B cell (primary cell): ENCODE results near the gene TRMT112. TPM values are rescaled to one million over a fixed set of nuclear protein-coding genes. Genes with fewer than 3 reads are reported as not detected.

Experiments used
- ATAC-seq: fragments of 200-7000 bp; cut with Tn5 transposase; one replicate; pipeline ENCODE4 v1.10.0; 2021; ENCODE audit warnings: low read depth, mild to moderate bottlenecking, moderate number of reproducible peaks, moderate library complexity
- CTCF ChIA-PET: fragments of 350-600 bp; sonication (Branson Sonifier 250); formaldehyde crosslinking; loops from one replicate; lab custom pipeline; 2021; ENCODE audit warnings: antibody characterized with exemption, inconsistent platforms; lab: Charles Lee
- POLR2A ChIA-PET: fragments of 350-600 bp; sonication (Branson Sonifier 250); formaldehyde crosslinking; loops from one replicate; lab custom pipeline; 2021; ENCODE audit warnings: antibody characterized with exemption; lab: Charles Lee
- DNase-seq: peaks from one replicate; pipeline ENCODE4 v3.0.0; 2013
- H2AFZ ChIP-seq: 2 replicates; pipeline ENCODE4 v1.6.1; 2012; ENCODE audit warnings: mild to moderate bottlenecking, low read depth, low read length; ENCODE audit not compliant: insufficient read depth, poor library complexity, severe bottlenecking
- H3K27ac ChIP-seq, 2 donors: 1 replicate in 1 of 2; 2 replicates in 1 of 2; pipeline ENCODE4 v1.5.1; 2012 to 2013; ENCODE audit warnings: low read length in 2 of 2, mild to moderate bottlenecking in 2 of 2, moderate library complexity in 1 of 2
- H3K27me3 ChIP-seq, 4 experiments: fragments of 200-600 bp in 1 of 4; sonication (generic) in 1 of 4; replicated peaks in 1 of 4; 1 replicate in 2 of 4; 2 replicates in 2 of 4; pipeline versions ENCODE4 v1.6.1 to v1.7.0; 2013 to 2016; ENCODE audit warnings: low read length in 3 of 4, mild to moderate bottlenecking in 2 of 4, mixed read lengths in 1 of 4, moderate library complexity in 1 of 4; ENCODE audit not compliant: insufficient read depth in 4 of 4, control insufficient read depth in 3 of 4; ENCODE audit errors: control extremely low read depth in 1 of 4
- H3K36me3 ChIP-seq, 2 experiments: replicated peaks in 1 of 2; 1 replicate in 1 of 2; 2 replicates in 1 of 2; pipeline versions ENCODE4 v1.6.1 to v1.7.1; 2013; ENCODE audit warnings: low read length in 1 of 2; ENCODE audit not compliant: insufficient read depth in 2 of 2, control insufficient read depth in 1 of 2; ENCODE audit errors: control extremely low read depth in 1 of 2, extremely low read depth in 1 of 2
- H3K4me1 ChIP-seq, 2 donors: fragments of 200-600 bp in 1 of 2; sonication (generic) in 1 of 2; 1 replicate in 1 of 2; 2 replicates in 1 of 2; pipeline versions ENCODE4 v1.5.1 to v1.6.1; 2013 to 2017; ENCODE audit warnings: low read length in 2 of 2; ENCODE audit not compliant: control insufficient read depth in 2 of 2, insufficient read depth in 2 of 2
- H3K4me2 ChIP-seq: replicated peaks from 2 replicates; pipeline ENCODE3; 2012; ENCODE audit warnings: mild to moderate bottlenecking, low read depth, low read length; ENCODE audit not compliant: poor library complexity, severe bottlenecking
- H3K4me3 ChIP-seq, 5 experiments: fragments of 200-600 bp in 1 of 5; sonication (generic) in 1 of 5; 1 replicate in 3 of 5; 2 replicates in 2 of 5; pipeline versions ENCODE4 v1.5.1 to v1.7.0; 2011 to 2016; ENCODE audit warnings: low read length in 4 of 5, mild to moderate bottlenecking in 4 of 5, low read depth in 2 of 5, control low read depth in 1 of 5, moderate library complexity in 1 of 5; ENCODE audit not compliant: insufficient read depth in 1 of 5; ENCODE audit errors: control extremely low read depth in 1 of 5, extremely low read depth in 1 of 5
- H3K79me2 ChIP-seq: fragments of 200-600 bp; sonication (generic); one replicate; pipeline ENCODE4 v1.6.0; 2016; ENCODE audit warnings: low read length; ENCODE audit not compliant: control insufficient read depth, insufficient read depth
- H3K9ac ChIP-seq: fragments of 200-600 bp; sonication (generic); 2 replicates; pipeline ENCODE4 v1.6.1; 2017; ENCODE audit warnings: mild to moderate bottlenecking, low read length, moderate library complexity
- H3K9me3 ChIP-seq, 3 donors: one replicate each; pipeline versions ENCODE4 v1.6.1 to v1.7.1; 2013; ENCODE audit warnings: low read length in 2 of 3; ENCODE audit not compliant: control insufficient read depth in 2 of 3, insufficient read depth in 1 of 3; ENCODE audit errors: control extremely low read depth in 1 of 3
- H4K20me1 ChIP-seq: 2 replicates; pipeline ENCODE4 v1.6.0; 2012; ENCODE audit warnings: mild to moderate bottlenecking, low read length; ENCODE audit not compliant: insufficient read depth, control insufficient read depth, poor library complexity, severe bottlenecking
- H3K27ac Mint-ChIP-seq: one replicate; pipeline ENCODE4 v1.8.0; 2021; ENCODE audit warnings: mixed read lengths
- H3K27me3 Mint-ChIP-seq: one replicate; pipeline ENCODE4 v1.8.0; 2021; ENCODE audit warnings: mixed read lengths
- H3K4me1 Mint-ChIP-seq: one replicate; pipeline ENCODE4 v1.8.0; 2021; ENCODE audit warnings: mixed read lengths
- H3K4me3 Mint-ChIP-seq: one replicate; pipeline ENCODE4 v1.8.0; 2021; ENCODE audit warnings: mixed read lengths
- H3K9me3 Mint-ChIP-seq: one replicate; pipeline ENCODE4 v1.8.0; 2022; ENCODE audit warnings: mixed read lengths; ENCODE audit not compliant: insufficient read depth
- EZH2 ChIP-seq: IDR thresholded peaks from 2 replicates; pipeline ENCODE4 v1.6.1; 2012; ENCODE audit warnings: borderline replicate concordance, low read depth, mild to moderate bottlenecking, moderate library complexity, low read length; ENCODE audit not compliant: insufficient read depth, poor library complexity, severe bottlenecking
- WGBS: methylation state at CpG from one replicate; pipeline ENCODE4 v1.1.5; 2013; ENCODE audit warnings: missing lambda C conversion rate; ENCODE audit not compliant: insufficient coverage; 5-methylcytosine and 5-hydroxymethylcytosine counted together
- intact Hi-C: fragments of 100-400 bp; cut with micrococcal nuclease; formaldehyde crosslinking; loops from one replicate; pipeline ENCODE4 v1.10.0; 2022
- polyA plus RNA-seq: library from polyadenylated mRNA; depleted of rRNA; stranded (reverse); fragments of >200 nt; gene quantifications from 2 replicates; pipeline ENCODE4 v1.2.3, GENCODE V29; 2012
- total RNA-seq, 2 donors: library from RNA; stranded (reverse); fragments of 120-200 nt in 1 of 2; gene quantifications; 1 replicate in 1 of 2; 2 replicates in 1 of 2; pipeline versions ENCODE4 v1.2.3 to v1.2.4, GENCODE V29; 2013 to 2022
- TF ChIP-seq, protein P1 (sequence below): fragments of 200-600 bp; IDR thresholded peaks from one replicate; pipeline ENCODE4 v1.8.0; 2022; ENCODE audit warnings: antibody characterized with exemption, mild to moderate bottlenecking

Gene TRMT112
- total and polyA plus RNA-seq, 2 donors (not counting 1 experiment from before 2014, with no cell fraction given) = 133 to 231 TPM

GRCh38 chr11:64295760-64296159, 21.6 kb downstream of the TRMT112 start:
- peaks cover 59% of the 10 kb centered on the region for H3K27me3 Mint-ChIP-seq
- no peak overlapping the region for H3K9ac ChIP-seq
- no peak for ATAC-seq
- H4K20me1 ChIP-seq = peaks cover 26% of the 10 kb centered on the region
- H3K4me3 ChIP-seq = no peak overlapping the region
- peaks cover 0 to 32% (median 0%) of the 10 kb centered on the region in 3 donors for H3K9me3 ChIP-seq
- no peak overlapping the region for H3K27ac Mint-ChIP-seq
- no peaks in the 10 kb centered on the region for H3K9me3 Mint-ChIP-seq
- H3K4me2 ChIP-seq = no peak overlapping the region
- H3K4me1 Mint-ChIP-seq = peaks cover 22% of the 10 kb centered on the region
- no peak overlapping the region for H3K4me3 Mint-ChIP-seq
- ChIA-PET CTCF (interaction anchor here (0.5 kb wide), 1 partner anchor 1728 kb away, joined by 3 read pairs; no protein-coding TSS in a partner anchor), POLR2A (interaction anchor here (0.7 kb wide), 1 partner anchor 1279 kb away, joined by 10 read pairs; no protein-coding TSS in a partner anchor)
- no peaks in the 10 kb centered on the region for H3K36me3 ChIP-seq
- no peak for DNase-seq
- 67% methylated on average over 1 of the region's 4 CpGs for WGBS
- no peak for TF ChIP-seq EZH2
- TF ChIP-seq, protein P1, sequence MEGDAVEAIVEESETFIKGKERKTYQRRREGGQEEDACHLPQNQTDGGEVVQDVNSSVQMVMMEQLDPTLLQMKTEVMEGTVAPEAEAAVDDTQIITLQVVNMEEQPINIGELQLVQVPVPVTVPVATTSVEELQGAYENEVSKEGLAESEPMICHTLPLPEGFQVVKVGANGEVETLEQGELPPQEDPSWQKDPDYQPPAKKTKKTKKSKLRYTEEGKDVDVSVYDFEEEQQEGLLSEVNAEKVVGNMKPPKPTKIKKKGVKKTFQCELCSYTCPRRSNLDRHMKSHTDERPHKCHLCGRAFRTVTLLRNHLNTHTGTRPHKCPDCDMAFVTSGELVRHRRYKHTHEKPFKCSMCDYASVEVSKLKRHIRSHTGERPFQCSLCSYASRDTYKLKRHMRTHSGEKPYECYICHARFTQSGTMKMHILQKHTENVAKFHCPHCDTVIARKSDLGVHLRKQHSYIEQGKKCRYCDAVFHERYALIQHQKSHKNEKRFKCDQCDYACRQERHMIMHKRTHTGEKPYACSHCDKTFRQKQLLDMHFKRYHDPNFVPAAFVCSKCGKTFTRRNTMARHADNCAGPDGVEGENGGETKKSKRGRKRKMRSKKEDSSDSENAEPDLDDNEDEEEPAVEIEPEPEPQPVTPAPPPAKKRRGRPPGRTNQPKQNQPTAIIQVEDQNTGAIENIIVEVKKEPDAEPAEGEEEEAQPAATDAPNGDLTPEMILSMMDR = no peak
- intact Hi-C loops = no loop called here
- no peak overlapping the region for H2AFZ ChIP-seq
- peaks cover 0 to 91% (median 66%) of the 10 kb centered on the region in 4 experiments for H3K27me3 ChIP-seq
- H3K27ac ChIP-seq = no peak overlapping the region
- H3K4me1 ChIP-seq = peaks cover 28 to 56% of the 10 kb centered on the region in 2 donors
- H3K79me2 ChIP-seq = no peaks in the 10 kb centered on the region

DNA sequence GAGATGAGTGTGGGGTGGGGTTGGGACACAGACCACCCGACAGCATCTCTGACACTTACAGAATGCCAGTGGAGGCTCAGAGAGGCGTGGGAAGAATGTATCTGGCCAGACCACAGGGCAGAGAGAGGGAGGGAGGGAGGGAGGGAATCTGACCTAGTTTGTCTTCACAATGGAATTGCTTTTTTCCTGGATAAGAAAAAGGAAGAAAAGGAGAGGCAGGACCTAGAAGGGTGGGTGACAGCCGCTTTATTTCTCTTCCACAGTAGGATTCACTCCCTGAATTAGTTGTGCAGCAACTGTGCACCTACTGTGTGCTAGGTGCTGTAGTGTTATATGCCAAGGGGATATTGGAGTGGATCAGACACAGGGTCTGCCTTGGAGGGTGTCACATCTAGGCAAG, 22.6 kb downstream of the TRMT112 start:
- H3K36me3 ChIP-seq = no peaks in the 10 kb centered on the region
- H3K4me3 ChIP-seq = no peak overlapping the region
- H3K4me3 Mint-ChIP-seq = no peak overlapping the region
- H3K27ac ChIP-seq = no peak overlapping the region
- H3K79me2 ChIP-seq = peaks cover 3% of the 10 kb centered on the region
- peaks cover 0 to 23% (median 0%) of the 10 kb centered on the region in 3 donors for H3K9me3 ChIP-seq
- peaks cover 56% of the 10 kb centered on the region for H3K27me3 Mint-ChIP-seq
- no peak overlapping the region for H2AFZ ChIP-seq
- H3K9ac ChIP-seq = no peak overlapping the region
- H3K27me3 ChIP-seq = peaks cover 0 to 86% (median 63%) of the 10 kb centered on the region in 4 experiments
- H3K4me1 ChIP-seq = peaks cover 18 to 46% of the 10 kb centered on the region in 2 donors
- H4K20me1 ChIP-seq = peaks cover 26% of the 10 kb centered on the region
- DNase-seq = no peak
- no peak overlapping the region for H3K4me2 ChIP-seq
- no peak overlapping the region for H3K27ac Mint-ChIP-seq
- peaks cover 14% of the 10 kb centered on the region for H3K4me1 Mint-ChIP-seq
- WGBS = no CpG with 5 or more reads among the region's 3 CpGs
- ATAC-seq = no peak
- no peaks in the 10 kb centered on the region for H3K9me3 Mint-ChIP-seq
- POLR2A ChIA-PET = interaction anchor here (0.7 kb wide), 1 partner anchor 1280 kb away, joined by 10 read pairs; no protein-coding TSS in a partner anchor
- TF ChIP-seq EZH2 = no peak
- TF ChIP-seq, protein P1 = no peak
- CTCF ChIA-PET = interaction anchor here (0.6 to 0.8 kb wide), 2 partner anchors 10 to 107 kb away, joined by 3 to 4 read pairs; no protein-coding TSS in a partner anchor
- intact Hi-C loops = no loop called here
